Endothelial cell of umbilical vein (primary cell): ENCODE results near the gene NRXN3.

Experiments used
- CTCF ChIP-seq, 2 donors: IDR thresholded peaks; 1 replicate in 1 of 2; 2 replicates in 1 of 2; pipeline ENCODE4 v1.5.1; 2011; ENCODE audit warnings: low read length in 2 of 2, mild to moderate bottlenecking in 2 of 2, moderate library complexity in 2 of 2, control low read depth in 1 of 2, inconsistent platforms in 1 of 2, low read depth in 1 of 2; ENCODE audit not compliant: insufficient read depth in 1 of 2; ENCODE audit errors: extremely low read depth in 1 of 2
- EZH2 ChIP-seq: IDR thresholded peaks from 2 replicates; pipeline ENCODE4 v1.6.1; 2012; ENCODE audit warnings: borderline replicate concordance, low read depth, mild to moderate bottlenecking, moderate library complexity, low read length, inconsistent platforms; ENCODE audit not compliant: severe bottlenecking
- JUN ChIP-seq: IDR thresholded peaks from 2 replicates; pipeline ENCODE4 v1.6.1; 2011; ENCODE audit warnings: borderline replicate concordance, low read depth; ENCODE audit not compliant: insufficient read length, insufficient read depth
- POLR2A ChIP-seq: IDR thresholded peaks from 2 replicates; pipeline ENCODE4 v1.6.1; 2012; ENCODE audit warnings: low read depth, mild to moderate bottlenecking, control low read depth, low read length

GRCh38 chr14:78653173-78653572 lies 483.0 kb downstream of the NRXN3 start:
- TF ChIP-seq EZH2 (no peak), CTCF (IDR thresholded peaks at IDR 0.05; ENCODE audit: extremely low read depth in 1 of 2, insufficient read depth in 1 of 2, low read depth in 1 of 2, low read length in 2 of 2) (no peak), JUN (no peak), POLR2A (no peak)
